SKM-1 treated with dmso at 0.1 percent for 144 hours (cell line): ENCODE measurements around the gene TOM1L2.
"Not testable (repeated sequence)": the region's sequence is repeated elsewhere in the genome, so short reads cannot be mapped to it uniquely, and the experiment has no call there.

ENCODE experiments used
- DNase-seq: peaks from one replicate; lab custom pipeline; 2025; ENCODE audit not compliant: unreplicated experiment; lab: John Stamatoyannopoulos, UW

The TOM1L2 gene

DNA sequence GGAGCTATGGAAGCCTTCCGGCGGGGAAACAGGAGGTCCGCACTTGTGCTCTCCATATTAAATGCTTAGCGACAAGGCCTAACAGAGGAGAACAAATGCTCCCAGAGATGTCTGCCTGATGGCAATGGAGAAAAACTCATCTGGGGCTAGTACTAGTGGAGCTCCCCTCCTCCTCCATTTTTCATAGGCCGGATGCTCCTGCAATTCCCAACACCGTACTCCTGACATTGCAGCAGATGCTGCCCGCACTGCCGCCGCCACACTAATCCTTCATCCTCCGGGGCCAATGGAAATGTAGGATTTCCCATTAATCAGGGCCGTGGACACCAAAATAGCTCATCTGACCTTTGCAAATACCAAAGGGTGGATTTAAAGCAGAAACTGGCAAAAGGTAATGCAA is 27.5 kb downstream of the TOM1L2 start:
- DNase-seq: no peak

- no peak for DNase-seq
These were observed 28.0 kb downstream of the TOM1L2 start for GRCh38 chr17:17944242-17944641.

DNA sequence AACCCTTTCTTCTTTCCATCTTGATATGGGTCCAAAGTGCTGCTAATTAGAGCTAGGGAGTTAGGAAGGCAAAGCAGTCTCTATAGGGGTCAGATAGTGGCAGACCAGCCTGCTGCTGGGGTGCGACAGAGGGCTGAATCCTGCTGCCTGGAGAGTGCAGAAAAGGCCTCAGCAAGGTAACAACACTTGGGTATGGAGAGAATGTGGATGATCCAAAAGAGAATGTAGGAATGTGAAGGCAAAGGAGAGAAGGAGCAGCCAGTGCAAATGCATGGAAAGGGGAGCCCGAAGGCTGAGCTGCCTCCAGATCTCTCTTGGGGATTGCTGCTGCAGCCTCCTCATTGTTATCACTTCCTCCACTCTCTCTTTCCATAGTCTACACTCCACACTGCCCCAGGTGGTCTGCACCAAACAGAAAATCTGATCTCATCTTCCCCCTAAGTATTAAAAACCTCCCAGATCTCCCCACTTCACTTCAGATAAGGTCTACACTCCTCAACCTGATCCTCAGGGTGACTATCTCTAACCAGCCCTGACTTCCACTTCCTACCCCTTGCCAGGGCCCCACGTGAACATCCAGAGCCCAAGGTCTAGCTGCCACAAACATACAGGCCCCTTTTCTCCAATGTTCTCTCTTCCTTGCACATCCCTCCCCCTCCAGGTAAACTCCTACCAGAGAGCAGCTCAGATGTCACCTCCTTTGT is 28.8 kb downstream of the TOM1L2 start:
- no peak for DNase-seq

DNA sequence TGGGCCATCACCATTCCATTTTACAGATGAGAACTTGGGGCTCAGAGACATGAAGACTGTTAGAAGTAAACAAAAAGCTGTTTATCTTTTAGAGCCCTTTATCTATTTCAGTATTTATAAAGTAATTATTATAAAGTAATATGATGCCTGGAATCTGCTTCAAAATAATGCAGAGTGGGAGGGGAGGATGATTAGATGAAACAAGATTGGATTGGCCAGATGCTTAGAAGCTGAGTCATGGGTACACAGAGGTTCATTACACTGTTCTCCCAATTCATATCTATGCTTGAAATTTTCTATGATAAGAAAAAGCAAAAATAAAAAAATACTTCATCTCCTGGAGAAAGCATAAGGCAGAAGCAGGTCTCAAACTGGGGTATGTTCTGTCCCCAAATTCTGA is 29.4 kb downstream of the TOM1L2 start:
- DNase-seq: no peak

GRCh38 chr17:17941015-17941414 is 31.2 kb downstream of the TOM1L2 start:
- no peak for DNase-seq

GRCh38 chr17:17940441-17940911 is 31.7 kb downstream of the TOM1L2 start:
- no peak for DNase-seq

DNA sequence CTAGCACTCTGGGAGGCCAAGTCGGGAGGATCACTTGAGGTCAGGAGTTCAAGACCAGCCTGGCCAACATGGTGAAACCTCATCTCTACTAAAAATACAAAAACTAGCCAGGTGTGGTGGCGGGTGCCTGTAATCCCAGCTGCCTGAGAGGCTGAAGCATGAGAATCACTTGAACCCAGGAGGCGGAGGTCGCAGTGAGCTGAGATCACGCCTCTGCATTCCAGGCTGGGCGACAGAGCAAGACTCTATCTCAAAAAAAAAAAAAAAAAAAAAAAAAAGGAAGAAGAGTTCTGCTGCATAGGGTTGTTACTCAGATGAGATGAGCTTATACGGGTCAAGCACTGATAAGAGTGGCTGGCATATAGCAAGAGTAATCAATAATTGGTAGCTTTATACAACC is 32.3 kb downstream of the TOM1L2 start:
- DNase-seq: not testable (repeated sequence)

DNA sequence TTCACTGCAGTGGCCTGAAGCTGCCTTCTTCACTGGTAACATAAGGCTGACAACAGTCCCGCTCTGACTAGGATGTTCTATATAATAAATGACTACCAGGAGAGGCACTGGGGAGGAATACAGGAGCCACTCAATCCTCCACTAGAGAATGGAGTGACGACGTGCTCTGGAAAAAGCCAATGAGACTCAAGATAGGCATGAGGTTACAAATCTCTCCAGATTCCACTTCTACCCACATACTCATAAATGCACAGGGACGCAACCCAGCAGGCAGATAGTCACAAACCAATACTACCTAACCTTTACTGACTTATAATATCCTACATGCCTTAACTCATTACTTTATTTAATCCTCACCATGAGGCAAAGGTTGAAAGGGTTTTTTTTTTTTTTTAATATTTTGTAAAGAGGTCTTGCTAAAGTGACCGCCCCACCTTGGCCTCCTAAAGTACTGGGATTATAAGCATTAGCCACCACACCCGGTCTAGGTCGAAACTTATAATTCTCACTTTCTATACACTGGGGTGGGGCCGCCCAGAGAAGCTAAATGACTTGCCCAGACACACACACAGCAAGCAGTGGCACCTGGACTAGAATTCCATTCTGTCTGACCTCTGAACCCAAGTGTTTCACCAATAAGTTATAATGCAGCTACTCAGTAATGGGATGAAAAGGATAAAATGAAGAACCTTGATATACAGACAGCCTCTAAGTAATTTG is 33.7 kb downstream of the TOM1L2 start:
- DNase-seq: no peak

DNA sequence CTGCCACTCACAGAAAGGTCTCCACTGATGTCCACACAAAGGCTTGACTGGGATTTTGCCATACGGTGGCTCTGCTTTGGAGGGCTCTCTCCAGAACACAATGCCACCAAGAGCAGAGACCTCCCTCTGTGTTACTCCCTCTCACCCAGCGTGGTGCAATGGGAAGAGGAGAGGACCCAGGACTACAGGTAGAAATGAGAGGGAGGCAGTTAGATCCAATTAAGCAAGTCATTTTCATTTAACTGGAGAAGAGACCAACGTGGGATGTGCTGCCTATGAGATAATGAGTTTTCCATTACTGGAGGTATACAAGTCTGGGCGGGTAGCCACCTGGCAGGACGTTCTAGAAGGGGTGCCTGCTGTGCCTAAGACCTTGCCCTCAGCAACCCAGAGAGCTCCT is 34.2 kb downstream of the TOM1L2 start:
- no peak for DNase-seq

DNA sequence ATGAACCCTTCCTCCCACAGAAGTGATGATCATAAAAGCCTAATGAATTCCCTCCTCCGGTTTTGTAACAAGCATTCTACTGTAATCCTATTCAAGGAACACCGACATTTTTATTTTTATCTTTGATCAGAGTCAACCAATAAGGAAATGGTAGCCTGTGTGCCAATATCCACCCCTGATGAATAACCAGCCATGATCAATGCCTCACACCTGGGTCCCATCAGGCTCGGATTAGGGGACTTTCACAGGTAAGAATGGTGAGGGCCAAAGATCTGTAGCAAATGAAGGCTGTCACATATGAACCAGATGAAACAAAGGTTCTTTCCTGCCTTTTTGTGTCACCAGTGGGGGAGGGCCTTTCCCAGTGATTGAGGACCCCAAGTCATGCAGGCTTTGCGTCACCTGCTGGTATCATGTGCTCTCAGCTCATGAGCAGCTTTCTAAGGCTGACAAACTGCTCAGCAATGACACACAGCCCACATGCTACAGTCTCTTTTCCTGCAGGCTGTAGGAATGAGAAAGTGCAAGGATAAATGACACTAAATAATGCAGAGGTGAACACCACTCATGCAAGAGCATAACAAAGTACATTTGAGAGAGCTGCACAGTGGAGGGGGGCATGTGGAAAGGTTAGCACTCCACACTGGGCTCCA is 34.9 kb downstream of the TOM1L2 start:
- no peak for DNase-seq

- peak; percentile 34 for DNase-seq
These were observed 36.6 kb downstream of the TOM1L2 start for GRCh38 chr17:17935321-17936271.

DNA sequence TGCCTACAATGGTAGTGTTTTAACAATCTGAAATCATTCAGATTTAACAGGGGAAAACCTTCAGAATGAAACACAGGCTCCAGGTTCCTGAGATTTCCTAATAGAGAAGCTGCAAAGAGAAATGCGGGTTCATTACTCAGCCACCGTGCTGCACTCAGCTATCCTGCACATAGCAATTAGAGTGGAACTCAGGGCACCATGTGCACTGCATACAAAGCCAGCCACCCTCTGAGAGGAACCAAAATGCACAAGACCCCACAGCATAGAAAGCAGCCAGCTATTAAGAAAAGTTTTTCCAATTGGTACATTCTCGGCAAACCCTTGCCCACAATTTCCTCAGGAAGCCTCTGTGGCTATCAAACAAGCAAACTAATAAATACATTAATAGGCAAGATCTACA is 37.4 kb downstream of the TOM1L2 start:
- no peak for DNase-seq

DNA sequence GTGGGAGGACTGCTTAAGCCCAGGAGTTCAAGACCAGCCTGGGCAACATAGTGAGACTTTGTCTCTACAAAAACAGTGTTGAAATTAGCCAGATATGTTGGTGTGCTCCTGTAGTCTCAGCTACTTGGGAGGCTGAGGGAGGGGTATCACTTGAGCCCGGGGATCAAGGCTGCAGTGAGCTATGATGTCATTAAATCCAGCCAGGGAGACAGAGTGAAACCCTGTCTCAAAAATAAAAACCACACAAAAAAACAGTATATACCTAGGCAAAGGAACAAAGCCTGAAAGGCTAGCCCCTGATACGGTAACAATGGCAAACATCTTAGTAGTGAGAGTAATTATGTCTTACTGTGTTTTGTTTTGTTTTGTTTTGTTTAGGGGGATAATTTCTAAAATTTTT is 38.0 kb downstream of the TOM1L2 start:
- no peak for DNase-seq

DNA sequence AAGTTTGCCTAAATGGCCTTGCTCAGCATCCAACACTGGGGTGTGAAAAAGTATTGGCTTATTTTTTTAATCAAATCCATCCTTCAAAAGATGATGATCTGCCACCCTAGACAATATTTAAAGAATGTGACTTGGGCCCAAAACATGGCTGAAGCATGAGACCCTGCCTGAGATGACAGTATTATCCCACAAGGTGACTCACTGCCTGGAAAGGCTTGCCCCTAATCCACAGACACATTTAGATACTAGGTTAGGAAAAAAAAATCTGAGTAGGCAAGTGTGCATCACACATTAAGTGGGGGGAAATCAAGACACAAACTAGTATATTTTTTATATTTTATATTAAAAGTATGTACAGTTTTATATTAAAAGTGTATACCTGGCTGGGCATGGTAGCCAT is 38.4 kb downstream of the TOM1L2 start:
- no peak for DNase-seq

GRCh38 chr17:17931159-17931558 is 41.0 kb downstream of the TOM1L2 start:
- DNase-seq: no peak

GRCh38 chr17:17930674-17931073 is 41.5 kb downstream of the TOM1L2 start:
- DNase-seq: no peak

GRCh38 chr17:17929655-17930380 is 42.4 kb downstream of the TOM1L2 start:
- no peak for DNase-seq

DNA sequence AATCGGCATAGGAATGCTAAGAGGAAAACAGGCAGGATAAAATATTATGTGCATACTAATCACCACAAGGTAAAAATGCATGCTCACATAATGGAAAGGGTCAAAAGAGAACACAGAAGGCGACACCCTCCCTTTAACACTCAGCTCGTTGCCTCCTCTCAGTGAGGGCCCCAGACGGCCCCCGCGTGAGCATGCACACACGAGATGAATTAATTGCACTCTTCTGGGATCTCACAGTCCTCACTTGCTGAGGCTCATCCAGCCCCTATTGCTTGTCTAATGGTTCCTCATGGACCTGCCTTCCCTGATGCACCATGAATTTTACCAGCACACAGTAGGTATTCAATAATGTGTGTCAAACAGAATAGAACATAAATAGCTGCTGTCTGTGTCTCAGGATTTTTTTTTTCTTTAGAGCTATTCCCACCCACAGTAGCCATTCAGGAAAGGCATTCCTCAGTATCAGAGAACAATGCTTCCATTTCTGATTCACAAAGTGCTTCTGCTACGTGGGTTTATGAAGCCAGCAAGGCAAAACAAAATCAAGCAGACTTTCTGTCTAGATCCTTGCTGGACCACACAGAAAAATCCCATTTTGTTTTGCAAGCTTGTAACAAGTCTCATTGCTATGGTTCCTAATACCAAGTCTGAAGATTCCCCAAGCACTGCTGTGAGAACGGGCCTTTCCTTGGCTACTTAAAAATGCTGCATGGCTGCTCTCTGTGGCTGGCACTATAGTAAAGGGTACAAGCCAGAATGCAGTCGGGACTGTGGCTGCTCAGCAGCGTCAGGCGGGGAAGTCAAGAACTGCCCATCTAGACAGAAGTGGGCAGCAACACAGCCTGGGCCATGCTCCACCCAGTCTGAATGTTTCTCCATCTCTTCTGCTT is 43.6 kb downstream of the TOM1L2 start:
- no peak for DNase-seq

GRCh38 chr17:17926840-17927449 is 45.3 kb downstream of the TOM1L2 start:
- no peak for DNase-seq
